HCEC 1CT (cell line): ENCODE results near the gene MRPL4.

Experiments used
- DNase-seq: peaks from one replicate; pipeline ENCODE4 v3.0.0-alpha.2; 2017

Gene MRPL4

DNA sequence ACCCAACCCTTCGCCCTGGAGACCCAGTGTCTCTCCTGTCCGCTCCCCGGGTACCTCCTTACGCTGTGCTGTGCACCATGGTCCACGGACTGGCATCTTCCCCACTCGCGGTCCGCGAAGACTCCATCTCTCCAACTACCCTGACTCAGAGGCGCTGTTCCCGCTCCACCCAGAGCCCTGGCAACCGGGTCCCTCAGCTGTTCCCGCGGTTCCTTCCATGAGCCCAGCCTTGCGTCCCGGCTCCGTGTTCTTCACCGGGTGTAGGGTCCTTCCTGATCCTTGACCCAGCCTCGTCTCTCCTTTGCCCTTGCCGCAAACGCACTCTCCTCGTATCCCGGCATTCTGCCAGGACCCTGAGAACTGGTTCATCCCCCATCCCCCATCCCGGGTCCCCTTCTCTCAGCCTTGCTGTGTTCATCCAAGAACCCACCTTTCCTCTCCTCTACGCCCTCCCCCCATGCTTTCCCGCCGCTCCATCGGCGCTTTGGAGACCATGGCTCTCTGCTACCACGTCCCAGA lies 38.4 kb downstream of the MRPL4 start:
- no peak for DNase-seq

- DNase-seq, result no peak
These were observed 39.0 kb downstream of the MRPL4 start for GRCh38 chr19:10290876-10291553.

GRCh38 chr19:10291554-10292205 lies 39.7 kb downstream of the MRPL4 start:
- DNase-seq, result no peak

GRCh38 chr19:10292206-10292788 lies 40.3 kb downstream of the MRPL4 start:
- peak; percentile 79 for DNase-seq

DNA sequence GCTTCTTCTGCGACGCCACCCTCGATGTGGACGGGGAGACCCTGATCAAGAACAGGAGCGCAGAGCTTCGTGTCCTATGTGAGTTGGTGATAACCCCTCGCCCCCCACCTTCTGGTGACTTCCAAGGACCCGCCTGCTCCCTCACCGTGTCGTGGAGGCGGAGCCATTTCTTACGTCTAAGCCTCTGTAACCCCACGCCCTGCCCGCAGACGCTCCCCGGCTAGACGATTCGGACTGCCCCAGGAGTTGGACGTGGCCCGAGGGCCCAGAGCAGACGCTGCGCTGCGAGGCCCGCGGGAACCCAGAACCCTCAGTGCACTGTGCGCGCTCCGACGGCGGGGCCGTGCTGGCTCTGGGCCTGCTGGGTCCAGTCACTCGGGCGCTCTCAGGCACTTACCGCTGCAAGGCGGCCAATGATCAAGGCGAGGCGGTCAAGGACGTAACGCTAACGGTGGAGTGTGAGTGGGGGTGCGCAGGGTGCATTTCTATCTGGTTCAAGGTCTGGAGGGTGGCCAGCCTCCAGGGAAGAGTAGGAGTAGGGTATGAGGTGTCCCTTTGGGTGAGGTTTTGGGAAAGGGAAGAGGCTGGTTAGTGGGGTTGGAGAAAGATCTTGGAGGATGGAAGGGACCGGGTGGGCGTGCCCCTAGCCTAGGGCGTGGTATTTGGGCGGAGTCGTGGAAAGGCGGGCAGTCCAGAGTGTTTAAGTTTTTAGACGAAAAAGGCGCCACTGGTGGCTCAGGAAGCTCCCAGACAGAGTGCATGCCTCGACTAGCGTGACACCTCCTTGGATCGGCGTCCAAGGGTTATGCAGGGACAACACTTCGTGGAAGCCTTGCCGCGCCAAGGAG lies 41.0 kb downstream of the MRPL4 start:
- DNase-seq, result no peak

GRCh38 chr19:10293637-10294367 lies 41.8 kb downstream of the MRPL4 start:
- DNase-seq, result no peak

DNA sequence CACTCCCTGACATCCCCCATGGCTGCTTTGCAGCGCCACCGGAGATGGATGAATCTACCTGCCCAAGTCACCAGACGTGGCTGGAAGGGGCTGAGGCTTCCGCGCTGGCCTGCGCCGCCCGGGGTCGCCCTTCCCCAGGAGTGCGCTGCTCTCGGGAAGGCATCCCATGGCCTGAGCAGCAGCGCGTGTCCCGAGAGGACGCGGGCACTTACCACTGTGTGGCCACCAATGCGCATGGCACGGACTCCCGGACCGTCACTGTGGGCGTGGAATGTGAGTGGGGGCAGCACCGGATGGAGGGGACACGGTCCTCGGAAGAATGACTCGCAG lies 42.3 kb downstream of the MRPL4 start:
- DNase-seq, result no peak

DNA sequence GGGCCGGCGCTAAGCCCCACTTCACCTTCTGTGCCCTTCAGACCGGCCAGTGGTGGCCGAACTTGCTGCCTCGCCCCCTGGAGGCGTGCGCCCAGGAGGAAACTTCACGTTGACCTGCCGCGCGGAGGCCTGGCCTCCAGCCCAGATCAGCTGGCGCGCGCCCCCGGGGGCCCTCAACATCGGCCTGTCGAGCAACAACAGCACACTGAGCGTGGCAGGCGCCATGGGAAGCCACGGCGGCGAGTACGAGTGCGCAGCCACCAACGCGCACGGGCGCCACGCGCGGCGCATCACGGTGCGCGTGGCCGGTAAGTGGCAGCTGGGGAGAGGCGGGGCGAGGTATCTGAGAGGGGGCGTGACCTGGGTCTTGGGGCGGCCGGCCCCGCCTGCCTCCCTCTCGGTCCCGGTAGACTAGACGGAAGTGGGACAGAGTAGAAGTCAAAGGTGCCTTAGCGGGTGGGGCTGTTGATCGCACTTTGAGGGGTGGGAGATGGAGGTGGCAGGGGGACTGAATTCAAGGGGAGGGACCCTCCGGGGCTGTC lies 43.4 kb downstream of the MRPL4 start:
- DNase-seq, result no peak

DNA sequence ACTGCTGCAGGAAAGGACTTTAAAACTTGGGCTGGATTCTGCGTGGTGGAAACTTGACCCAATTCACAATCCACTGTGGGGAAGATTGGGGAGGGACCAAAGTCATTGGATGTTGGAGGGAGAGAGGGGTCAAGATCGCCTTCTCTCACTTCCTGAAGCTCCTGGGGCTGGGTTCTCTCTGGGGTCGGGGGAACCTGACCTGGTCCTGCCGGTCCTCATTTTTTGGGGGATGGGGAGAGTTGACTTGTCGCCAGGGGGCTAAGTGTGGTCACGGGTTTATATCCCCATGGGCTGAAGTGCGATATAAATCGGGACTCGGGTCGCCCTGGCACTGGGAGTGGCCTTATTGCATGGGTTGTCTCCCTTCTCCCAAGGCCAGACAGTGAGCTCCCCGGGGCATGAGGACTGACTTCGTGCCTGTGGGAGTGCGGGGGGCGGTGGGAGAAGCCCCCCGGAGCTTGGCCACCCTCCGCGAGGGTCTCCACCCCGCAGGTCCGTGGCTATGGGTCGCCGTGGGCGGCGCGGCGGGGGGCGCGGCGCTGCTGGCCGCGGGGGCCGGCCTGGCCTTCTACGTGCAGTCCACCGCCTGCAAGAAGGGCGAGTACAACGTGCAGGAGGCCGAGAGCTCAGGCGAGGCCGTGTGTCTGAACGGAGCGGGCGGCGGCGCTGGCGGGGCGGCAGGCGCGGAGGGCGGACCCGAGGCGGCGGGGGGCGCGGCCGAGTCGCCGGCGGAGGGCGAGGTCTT lies 44.0 kb downstream of the MRPL4 start:
- no peak for DNase-seq

- DNase-seq, result no peak
These were observed 47.8 kb downstream of the MRPL4 start for GRCh38 chr19:10299545-10300458.

GRCh38 chr19:10305139-10305806 lies 53.3 kb downstream of the MRPL4 start:
- DNase-seq, result peak; percentile 84

DNA sequence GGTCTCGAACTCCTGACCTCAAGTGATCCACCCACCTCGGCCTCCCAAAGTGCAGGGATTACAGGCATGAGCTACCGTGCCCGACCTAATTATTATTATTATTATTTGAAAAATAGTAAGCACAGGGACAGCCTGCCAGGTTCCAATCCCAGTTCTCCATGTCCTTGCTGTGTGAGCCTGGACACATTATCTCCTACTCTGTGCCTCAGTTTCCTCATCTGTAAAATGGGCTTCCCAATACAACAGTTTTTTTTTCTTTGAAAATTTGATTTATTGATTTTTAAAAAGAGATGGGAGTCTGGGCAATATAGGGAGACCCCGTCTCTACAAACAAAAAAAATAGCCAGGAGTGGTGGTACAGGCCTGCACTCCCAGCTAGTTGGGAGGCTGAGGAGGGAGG lies 54.3 kb downstream of the MRPL4 start:
- DNase-seq, result no peak

DNA sequence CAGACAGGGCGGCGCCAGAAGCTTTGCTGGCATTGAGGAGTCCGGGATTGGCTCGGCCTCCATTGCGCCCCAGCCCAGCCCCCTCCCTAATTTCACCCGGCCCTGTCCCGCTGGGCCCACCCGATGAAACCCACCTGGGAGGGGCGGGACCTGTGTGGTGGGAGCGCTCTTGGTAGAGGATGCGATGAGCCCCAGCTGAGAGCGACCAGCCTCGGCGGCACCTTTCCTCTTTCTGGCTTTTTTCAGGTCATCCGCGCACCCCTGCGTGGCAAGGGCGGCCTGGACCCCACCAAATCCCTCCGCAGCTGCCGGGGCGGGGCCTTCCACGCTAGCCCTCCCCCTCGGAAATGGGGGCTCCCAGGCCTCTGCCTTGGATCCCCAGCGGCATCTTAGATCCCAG lies 57.4 kb downstream of the MRPL4 start, which contains the start of gene ZGLP1:
Gene ZGLP1 (minus strand): TSS at position 393 of the 400 bp plus-strand sequence.
- no peak for DNase-seq
